Stimulated activated effector memory CD8-positive, alpha-beta T cell treated with anti-CD3 and anti-CD28 coated beads, Interleukin-12 subunit alpha, Interleukin-12 subunit beta, amount 100 ng/mL, for 72 hours (primary cell): Measurements from ENCODE around the gene OR2AG1.

ENCODE experiments used
- ATAC-seq: fragments of 150-1000 bp; cut with Tn5 transposase; 2 replicates; pipeline ENCODE4 v1.10.0; 2021
- DNase-seq, 2 donors: peaks; one replicate each; pipeline ENCODE4 v3.0.0; 2021 to 2022; ENCODE audit warnings: low spot score in 2 of 2
- H3K27ac Mint-ChIP-seq: one replicate; pipeline ENCODE4 v1.8.0; 2022; ENCODE audit warnings: mild to moderate bottlenecking, mixed read lengths
- H3K36me3 Mint-ChIP-seq: one replicate; pipeline ENCODE4 v1.8.0; 2022; ENCODE audit warnings: mild to moderate bottlenecking, mixed read lengths
- H3K4me1 Mint-ChIP-seq: one replicate; pipeline ENCODE4 v1.8.0; 2022; ENCODE audit warnings: mixed read lengths
- H3K4me3 Mint-ChIP-seq: one replicate; pipeline ENCODE4 v1.8.0; 2022; ENCODE audit warnings: mild to moderate bottlenecking, mixed read lengths
- H3K9me3 Mint-ChIP-seq: one replicate; pipeline ENCODE4 v1.8.0; 2022; ENCODE audit warnings: mixed read lengths

Gene OR2AG1

GRCh38 chr11:6782720-6783119 is at the start of gene OR2AG1:
TSS of gene OR2AG1 (plus strand) at chr11:6783020. CDS start at chr11:6785038, 2,018 bp downstream.
- no peak within 1 kb of the TSS for H3K4me3 Mint-ChIP-seq

GRCh38 chr11:6733326-6734275 is 49.2 kb upstream of the OR2AG1 start:
- Mint-ChIP-seq H3K27ac (peak overlapping the region; percentile 89), H3K4me1 (peaks cover 58% of the 10 kb centered on the region), H3K36me3 (peaks cover 79% of the 10 kb centered on the region), H3K4me3 (no peak overlapping the region), H3K9me3 (no peaks in the 10 kb centered on the region)
- ATAC-seq (peak; percentile 75), DNase-seq (no peak)

More at GRCh38 chr11:6782720-6783119, at the start of gene OR2AG1:
- Mint-ChIP-seq H3K27ac (no peak within 1 kb of the TSS), H3K4me1 (no peaks in the 10 kb centered on the region), H3K9me3 (no peaks in the 10 kb centered on the region), H3K36me3 (no peaks in the 10 kb centered on the region)
- DNase-seq (no peak), ATAC-seq (no peak)

DNA sequence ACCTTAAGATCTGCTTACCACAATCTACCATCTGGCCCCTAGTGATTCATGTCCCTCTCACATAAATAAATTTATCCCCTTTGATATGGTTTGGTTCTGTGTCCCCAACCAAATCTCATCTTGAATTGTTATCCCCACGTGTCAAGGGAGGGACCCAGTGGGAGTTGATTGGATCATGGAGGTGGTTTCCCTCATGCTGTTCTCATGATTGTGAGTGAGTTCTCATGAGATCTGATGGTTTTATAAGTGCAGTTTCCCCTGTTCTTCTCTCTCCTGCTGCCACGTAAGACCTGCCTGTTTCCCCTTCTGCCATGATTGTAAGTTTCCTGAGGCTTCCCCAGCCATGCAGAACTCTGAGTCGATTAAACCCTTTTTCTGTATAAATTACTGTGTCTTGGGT is 48.2 kb upstream of the OR2AG1 start:
- peak overlapping the region; percentile 89 for H3K27ac Mint-ChIP-seq
- ATAC-seq, result no peak
- H3K4me1 Mint-ChIP-seq, result peaks cover 57% of the 10 kb centered on the region
- H3K4me3 Mint-ChIP-seq, result peak overlapping the region; percentile 47
- peaks cover 78% of the 10 kb centered on the region for H3K36me3 Mint-ChIP-seq
- H3K9me3 Mint-ChIP-seq, result no peaks in the 10 kb centered on the region
- DNase-seq, result no peak

GRCh38 chr11:6735306-6735705 is 47.5 kb upstream of the OR2AG1 start:
- Mint-ChIP-seq H3K4me3 (peak overlapping the region; percentile 47), H3K4me1 (peaks cover 62% of the 10 kb centered on the region), H3K27ac (peak overlapping the region; percentile 89), H3K9me3 (no peaks in the 10 kb centered on the region), H3K36me3 (peaks cover 82% of the 10 kb centered on the region)
- ATAC-seq (peak; percentile 50), DNase-seq (no peak)

DNA sequence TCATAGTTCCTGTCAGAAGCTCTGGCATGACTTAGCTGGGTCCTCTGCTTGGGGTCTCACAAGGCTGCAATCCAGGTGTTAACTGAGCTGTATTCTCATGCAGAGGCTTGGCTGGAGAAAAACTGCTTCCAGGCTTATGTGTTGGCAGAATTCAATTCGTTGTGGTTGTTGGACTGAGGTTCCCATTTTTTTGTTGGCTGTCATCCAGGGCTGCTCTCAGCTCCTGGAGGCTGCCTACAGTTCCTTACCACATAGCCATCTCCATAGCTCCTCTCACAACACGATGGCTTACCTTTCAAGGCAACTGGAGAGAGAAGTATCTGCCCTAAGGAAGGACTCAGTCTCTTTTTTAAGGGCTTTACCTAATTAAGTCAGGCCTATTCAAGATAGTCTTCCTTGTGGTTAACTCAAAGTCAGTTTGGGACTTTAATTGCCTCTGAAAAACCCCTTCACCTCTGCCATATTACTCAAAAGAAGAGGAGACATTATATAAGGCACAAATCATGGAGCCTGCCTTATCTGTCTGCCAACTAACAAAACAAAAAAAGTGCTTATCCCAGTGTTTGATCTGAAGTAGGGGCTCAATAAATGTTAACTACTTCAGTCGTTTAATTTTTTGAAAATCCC is 46.2 kb upstream of the OR2AG1 start:
- peaks cover 88% of the 10 kb centered on the region for H3K36me3 Mint-ChIP-seq
- DNase-seq (no peak), ATAC-seq (peak; percentile 83)
- H3K4me3 Mint-ChIP-seq, result peak overlapping the region; percentile 47
- H3K4me1 Mint-ChIP-seq, result peaks cover 70% of the 10 kb centered on the region
- H3K9me3 Mint-ChIP-seq, result no peaks in the 10 kb centered on the region
- H3K27ac Mint-ChIP-seq, result peak overlapping the region; percentile 89

- peak overlapping the region; percentile 47 for H3K4me3 Mint-ChIP-seq
- peaks cover 89% of the 10 kb centered on the region for H3K36me3 Mint-ChIP-seq
- DNase-seq (peak; percentile 37 to 75), ATAC-seq (peak; percentile 69)
- peaks cover 83% of the 10 kb centered on the region for H3K4me1 Mint-ChIP-seq
- no peaks in the 10 kb centered on the region for H3K9me3 Mint-ChIP-seq
- H3K27ac Mint-ChIP-seq, result peak overlapping the region; percentile 89
Observed at GRCh38 chr11:6737872-6738466, 44.9 kb upstream of the OR2AG1 start.

- ATAC-seq (peak; percentile 62), DNase-seq (no peak)
- H3K9me3 Mint-ChIP-seq, result no peaks in the 10 kb centered on the region
- H3K4me1 Mint-ChIP-seq, result peaks cover 87% of the 10 kb centered on the region
- peak overlapping the region; percentile 89 for H3K27ac Mint-ChIP-seq
- H3K36me3 Mint-ChIP-seq, result peaks cover 89% of the 10 kb centered on the region
- no peak overlapping the region for H3K4me3 Mint-ChIP-seq
Observed at GRCh38 chr11:6738590-6738989, 44.2 kb upstream of the OR2AG1 start.

- peaks cover 52% of the 10 kb centered on the region for H3K4me1 Mint-ChIP-seq
- H3K9me3 Mint-ChIP-seq, result no peaks in the 10 kb centered on the region
- no peak overlapping the region for H3K27ac Mint-ChIP-seq
- H3K4me3 Mint-ChIP-seq, result no peak overlapping the region
- peaks cover 59% of the 10 kb centered on the region for H3K36me3 Mint-ChIP-seq
- DNase-seq (peak in 1 of 2 donors; percentile 63), ATAC-seq (peak; percentile 12)
Observed at GRCh38 chr11:6742260-6742659, 40.6 kb upstream of the OR2AG1 start.

- Mint-ChIP-seq H3K36me3 (peaks cover 39% of the 10 kb centered on the region), H3K4me3 (no peak overlapping the region), H3K4me1 (peaks cover 36% of the 10 kb centered on the region), H3K27ac (no peak overlapping the region), H3K9me3 (no peaks in the 10 kb centered on the region)
- DNase-seq (no peak), ATAC-seq (no peak)
Observed at GRCh38 chr11:6745018-6745417, 37.8 kb upstream of the OR2AG1 start.

DNA sequence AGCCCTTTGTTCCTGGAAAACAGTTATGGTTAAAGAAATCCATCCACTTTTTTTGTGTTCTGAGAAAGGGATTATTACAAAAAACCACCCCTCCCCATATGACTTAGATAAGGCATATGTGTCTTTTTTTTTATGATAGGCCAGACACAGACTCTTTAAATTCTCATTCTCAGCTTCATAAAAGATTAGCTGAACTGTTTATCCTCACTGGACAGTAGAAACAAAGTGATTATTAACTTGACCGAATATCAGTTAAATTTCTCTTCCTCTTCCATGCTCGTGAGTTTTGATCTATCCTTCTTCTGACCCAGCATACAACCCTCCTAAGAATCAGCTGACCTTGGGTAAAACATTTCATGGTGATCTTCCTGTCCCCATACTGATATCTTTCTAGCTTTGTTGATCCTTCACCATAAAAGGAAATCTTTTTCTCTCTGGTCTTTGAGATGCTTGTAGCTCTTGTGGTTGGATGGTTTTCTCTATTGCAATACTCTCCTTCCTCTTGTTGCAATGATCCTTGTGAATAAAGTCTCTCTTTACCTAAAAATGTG is 37.3 kb upstream of the OR2AG1 start:
- peaks cover 35% of the 10 kb centered on the region for H3K4me1 Mint-ChIP-seq
- DNase-seq (no peak), ATAC-seq (peak; percentile 65)
- H3K27ac Mint-ChIP-seq, result no peak overlapping the region
- no peaks in the 10 kb centered on the region for H3K9me3 Mint-ChIP-seq
- peaks cover 34% of the 10 kb centered on the region for H3K36me3 Mint-ChIP-seq
- H3K4me3 Mint-ChIP-seq, result no peak overlapping the region

GRCh38 chr11:6746086-6746618 is 36.7 kb upstream of the OR2AG1 start:
- peaks cover 28% of the 10 kb centered on the region for H3K36me3 Mint-ChIP-seq
- no peak overlapping the region for H3K27ac Mint-ChIP-seq
- peaks cover 29% of the 10 kb centered on the region for H3K4me1 Mint-ChIP-seq
- peak in 1 of 2 donors; percentile 64 for DNase-seq
- H3K9me3 Mint-ChIP-seq, result no peaks in the 10 kb centered on the region
- no peak overlapping the region for H3K4me3 Mint-ChIP-seq
- ATAC-seq, result peak; percentile 83

DNA sequence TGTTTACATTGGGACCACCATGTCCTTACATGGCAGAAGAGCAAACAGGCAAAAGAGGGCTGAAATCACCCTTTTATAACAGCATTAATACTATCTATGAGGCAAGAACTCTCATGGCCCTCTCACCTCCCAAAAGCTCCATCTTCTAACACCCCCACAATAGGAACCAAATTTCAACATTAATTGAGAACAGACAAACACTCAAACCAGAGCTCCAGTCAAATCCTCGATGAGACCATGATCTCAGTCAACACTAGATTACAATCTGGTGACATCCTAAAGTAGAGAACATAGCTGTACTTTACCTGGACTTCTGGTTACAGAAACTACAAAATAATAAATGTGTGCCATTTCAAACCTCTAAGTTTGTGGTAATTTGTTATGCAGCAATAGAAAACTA is 36.2 kb upstream of the OR2AG1 start:
- H3K9me3 Mint-ChIP-seq, result no peaks in the 10 kb centered on the region
- peaks cover 26% of the 10 kb centered on the region for H3K36me3 Mint-ChIP-seq
- no peak overlapping the region for H3K27ac Mint-ChIP-seq
- no peak for DNase-seq
- ATAC-seq, result peak; percentile 63
- H3K4me1 Mint-ChIP-seq, result peaks cover 27% of the 10 kb centered on the region
- H3K4me3 Mint-ChIP-seq, result no peak overlapping the region

- Mint-ChIP-seq H3K4me1 (peaks cover 21% of the 10 kb centered on the region), H3K36me3 (peaks cover 21% of the 10 kb centered on the region), H3K4me3 (no peak overlapping the region), H3K27ac (no peak overlapping the region), H3K9me3 (no peaks in the 10 kb centered on the region)
- ATAC-seq (no peak), DNase-seq (no peak)
Observed at GRCh38 chr11:6747097-6747668, 35.6 kb upstream of the OR2AG1 start.

GRCh38 chr11:6755303-6755952 is 27.4 kb upstream of the OR2AG1 start:
- Mint-ChIP-seq H3K27ac (no peak overlapping the region), H3K36me3 (no peaks in the 10 kb centered on the region), H3K9me3 (no peaks in the 10 kb centered on the region), H3K4me1 (peaks cover 11% of the 10 kb centered on the region), H3K4me3 (no peak overlapping the region)
- no peak for DNase-seq
- ATAC-seq, result peak; percentile 71
